OCI-LY1 (cell line): ENCODE measurements around the gene PDGFD.

ENCODE experiments used
- H2AFZ ChIP-seq: fragments of 200-600 bp; sonication (generic), shearing (Covaris generic); 2 replicates; pipeline ENCODE4 v1.6.0; 2014; ENCODE audit warnings: antibody characterized with exemption, mild to moderate bottlenecking, low read length
- H3F3A ChIP-seq: fragments of 200-600 bp; sonication (generic), shearing (Covaris generic); 2 replicates; pipeline ENCODE4 v1.6.0; 2014; ENCODE audit warnings: mild to moderate bottlenecking, antibody characterized with exemption, low read length, moderate library complexity; ENCODE audit not compliant: insufficient read depth
- H3K27ac ChIP-seq: fragments of 200-600 bp; sonication (generic); 2 replicates; pipeline ENCODE4 v1.5.1; 2014; ENCODE audit warnings: low read length, mixed run types, mild to moderate bottlenecking, low read depth; ENCODE audit not compliant: poor library complexity, severe bottlenecking
- H3K27me3 ChIP-seq: fragments of 200-600 bp; sonication (generic); 2 replicates; pipeline ENCODE4 v1.6.0; 2014; ENCODE audit warnings: antibody characterized with exemption, mild to moderate bottlenecking, low read length, moderate library complexity; ENCODE audit not compliant: insufficient read depth
- H3K36me3 ChIP-seq: fragments of 200-600 bp; sonication (generic); 2 replicates; pipeline ENCODE4 v1.6.1; 2014; ENCODE audit warnings: mild to moderate bottlenecking, antibody characterized with exemption, low read length, moderate library complexity, mixed read lengths; ENCODE audit not compliant: insufficient read depth
- H3K4me1 ChIP-seq: fragments of 200-600 bp; sonication (generic); 2 replicates; pipeline ENCODE4 v1.5.1; 2014; ENCODE audit warnings: mild to moderate bottlenecking, low read length, moderate library complexity; ENCODE audit not compliant: insufficient read depth, severe bottlenecking
- H3K4me2 ChIP-seq: fragments of 200-600 bp; sonication (generic), shearing (Covaris generic); 2 replicates; pipeline ENCODE4 v1.6.1; 2014; ENCODE audit warnings: low read length
- H3K4me3 ChIP-seq: fragments of 200-600 bp; sonication (generic); 2 replicates; pipeline ENCODE4 v1.5.1; 2014; ENCODE audit warnings: low read length, low read depth, mild to moderate bottlenecking, mixed read lengths; ENCODE audit not compliant: poor library complexity, severe bottlenecking
- H3K79me2 ChIP-seq: fragments of 200-600 bp; shearing (Covaris generic); 2 replicates; pipeline ENCODE4 v1.6.1; 2016; ENCODE audit warnings: mixed run types, low read length, mixed read lengths; ENCODE audit not compliant: insufficient read depth
- H3K9ac ChIP-seq: fragments of 200-600 bp; sonication (generic), shearing (Covaris generic); 2 replicates; pipeline ENCODE4 v1.6.1; 2014; ENCODE audit warnings: mild to moderate bottlenecking, low read length, mixed read lengths
- H3K9me2 ChIP-seq: fragments of 200-600 bp; sonication (generic), shearing (Covaris generic); 2 replicates; pipeline ENCODE4 v1.6.1; 2014; ENCODE audit warnings: low read depth, mild to moderate bottlenecking, low read length, mixed read lengths
- H3K9me3 ChIP-seq: fragments of 200-600 bp; shearing (Covaris generic); 2 replicates; pipeline ENCODE4 v1.6.1; 2014; ENCODE audit warnings: low read length, mixed read lengths
- H4K20me1 ChIP-seq: fragments of 200-600 bp; sonication (generic), shearing (Covaris generic); 2 replicates; pipeline ENCODE4 v1.6.0; 2016; ENCODE audit warnings: mild to moderate bottlenecking, low read length; ENCODE audit not compliant: insufficient read depth
- EZH2 ChIP-seq: fragments of 200-600 bp; sonication (generic), shearing (Covaris generic); IDR thresholded peaks from 2 replicates; pipeline ENCODE4 v1.8.0; 2017; ENCODE audit warnings: borderline replicate concordance, mixed run types, mild to moderate bottlenecking, antibody characterized with exemption, low read length, moderate library complexity, mixed read lengths
- TF ChIP-seq, protein P1 (sequence below): fragments of 200-600 bp; sonication (generic), shearing (Covaris generic); IDR thresholded peaks from 2 replicates; pipeline ENCODE4 v1.5.1; 2017; ENCODE audit warnings: mild to moderate bottlenecking, antibody characterized with exemption, low read length, moderate library complexity, mixed read lengths

The PDGFD gene

GRCh38 chr11:104146421-104146820, 17.5 kb downstream of the PDGFD start:
- H3K79me2 ChIP-seq: no peaks in the 10 kb centered on the region; the same call in 1 of the 2 replicates
- H3K27ac ChIP-seq: no peak overlapping the region

DNA sequence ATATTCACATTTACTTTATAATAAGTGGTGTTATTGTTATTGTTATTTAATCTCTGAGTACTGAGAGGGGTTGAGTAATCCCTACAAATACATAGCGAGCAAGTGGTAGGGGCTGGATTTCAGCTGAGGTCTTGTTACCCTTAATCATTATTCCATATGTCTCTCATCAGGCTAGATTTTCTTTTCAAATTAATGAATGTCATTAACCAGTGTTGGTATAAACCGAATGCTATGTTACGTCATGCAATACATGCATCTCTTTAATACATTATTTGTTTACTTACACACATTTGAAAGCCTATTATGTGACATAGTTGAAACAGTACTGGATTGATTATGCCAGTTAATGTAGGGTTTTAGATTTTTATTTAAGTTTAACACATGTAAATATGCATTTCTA, 18.9 kb downstream of the PDGFD start:
- peaks cover 10% of the 10 kb centered on the region for H3K4me1 ChIP-seq
- TF ChIP-seq EZH2: no peak
- TF ChIP-seq, protein P1, sequence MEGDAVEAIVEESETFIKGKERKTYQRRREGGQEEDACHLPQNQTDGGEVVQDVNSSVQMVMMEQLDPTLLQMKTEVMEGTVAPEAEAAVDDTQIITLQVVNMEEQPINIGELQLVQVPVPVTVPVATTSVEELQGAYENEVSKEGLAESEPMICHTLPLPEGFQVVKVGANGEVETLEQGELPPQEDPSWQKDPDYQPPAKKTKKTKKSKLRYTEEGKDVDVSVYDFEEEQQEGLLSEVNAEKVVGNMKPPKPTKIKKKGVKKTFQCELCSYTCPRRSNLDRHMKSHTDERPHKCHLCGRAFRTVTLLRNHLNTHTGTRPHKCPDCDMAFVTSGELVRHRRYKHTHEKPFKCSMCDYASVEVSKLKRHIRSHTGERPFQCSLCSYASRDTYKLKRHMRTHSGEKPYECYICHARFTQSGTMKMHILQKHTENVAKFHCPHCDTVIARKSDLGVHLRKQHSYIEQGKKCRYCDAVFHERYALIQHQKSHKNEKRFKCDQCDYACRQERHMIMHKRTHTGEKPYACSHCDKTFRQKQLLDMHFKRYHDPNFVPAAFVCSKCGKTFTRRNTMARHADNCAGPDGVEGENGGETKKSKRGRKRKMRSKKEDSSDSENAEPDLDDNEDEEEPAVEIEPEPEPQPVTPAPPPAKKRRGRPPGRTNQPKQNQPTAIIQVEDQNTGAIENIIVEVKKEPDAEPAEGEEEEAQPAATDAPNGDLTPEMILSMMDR: no peak
- no peaks in the 10 kb centered on the region for H3K36me3 ChIP-seq
- H2AFZ ChIP-seq: no peak overlapping the region
- H3K9ac ChIP-seq: no peak overlapping the region
- no peaks in the 10 kb centered on the region; the same call in 1 of the 2 replicates for H3K79me2 ChIP-seq
- no peaks in the 10 kb centered on the region for H3K27me3 ChIP-seq
- H3K9me2 ChIP-seq: no peaks in the 10 kb centered on the region
- no peak overlapping the region for H3K27ac ChIP-seq
- H3F3A ChIP-seq: no peaks in the 10 kb centered on the region
- no peaks in the 10 kb centered on the region for H3K9me3 ChIP-seq
- no peak overlapping the region for H3K4me3 ChIP-seq
- no peaks in the 10 kb centered on the region for H4K20me1 ChIP-seq
- no peak overlapping the region for H3K4me2 ChIP-seq

More at GRCh38 chr11:104146421-104146820, 17.5 kb downstream of the PDGFD start:
- Histone ChIP-seq H3K9me3 (no peaks in the 10 kb centered on the region), H4K20me1 (no peaks in the 10 kb centered on the region), H3K9ac (no peak overlapping the region), H3F3A (no peaks in the 10 kb centered on the region), H2AFZ (no peak overlapping the region), H3K9me2 (no peaks in the 10 kb centered on the region), H3K4me2 (no peak overlapping the region), H3K4me3 (no peak overlapping the region), H3K4me1 (peaks cover 15% of the 10 kb centered on the region), H3K36me3 (no peaks in the 10 kb centered on the region), H3K27me3 (no peaks in the 10 kb centered on the region)
- TF ChIP-seq EZH2: no peak
- TF ChIP-seq, protein P1: no peak

GRCh38 chr11:104142698-104143097, 21.2 kb downstream of the PDGFD start:
- H3K9me2 ChIP-seq: no peaks in the 10 kb centered on the region
- H2AFZ ChIP-seq: no peak overlapping the region
- no peaks in the 10 kb centered on the region for H4K20me1 ChIP-seq
- no peaks in the 10 kb centered on the region for H3K27me3 ChIP-seq
- no peaks in the 10 kb centered on the region for H3K36me3 ChIP-seq
- TF ChIP-seq EZH2: no peak
- TF ChIP-seq, protein P1: no peak
- H3F3A ChIP-seq: no peaks in the 10 kb centered on the region
- peaks cover 10% of the 10 kb centered on the region for H3K4me1 ChIP-seq
- no peak overlapping the region for H3K4me3 ChIP-seq
- H3K79me2 ChIP-seq: no peaks in the 10 kb centered on the region; the same call in 1 of the 2 replicates
- no peaks in the 10 kb centered on the region for H3K9me3 ChIP-seq
- no peak overlapping the region for H3K9ac ChIP-seq
- no peak overlapping the region for H3K4me2 ChIP-seq
- no peak overlapping the region for H3K27ac ChIP-seq
